ENCODE results near the gene RNF225. TPM values are rescaled to one million over a fixed set of nuclear protein-coding genes. Genes with fewer than 3 reads are reported as not detected.

RNF225 gene
- total RNA-seq, 1 experiment from 2014 or later = 1.8 TPM

DNA sequence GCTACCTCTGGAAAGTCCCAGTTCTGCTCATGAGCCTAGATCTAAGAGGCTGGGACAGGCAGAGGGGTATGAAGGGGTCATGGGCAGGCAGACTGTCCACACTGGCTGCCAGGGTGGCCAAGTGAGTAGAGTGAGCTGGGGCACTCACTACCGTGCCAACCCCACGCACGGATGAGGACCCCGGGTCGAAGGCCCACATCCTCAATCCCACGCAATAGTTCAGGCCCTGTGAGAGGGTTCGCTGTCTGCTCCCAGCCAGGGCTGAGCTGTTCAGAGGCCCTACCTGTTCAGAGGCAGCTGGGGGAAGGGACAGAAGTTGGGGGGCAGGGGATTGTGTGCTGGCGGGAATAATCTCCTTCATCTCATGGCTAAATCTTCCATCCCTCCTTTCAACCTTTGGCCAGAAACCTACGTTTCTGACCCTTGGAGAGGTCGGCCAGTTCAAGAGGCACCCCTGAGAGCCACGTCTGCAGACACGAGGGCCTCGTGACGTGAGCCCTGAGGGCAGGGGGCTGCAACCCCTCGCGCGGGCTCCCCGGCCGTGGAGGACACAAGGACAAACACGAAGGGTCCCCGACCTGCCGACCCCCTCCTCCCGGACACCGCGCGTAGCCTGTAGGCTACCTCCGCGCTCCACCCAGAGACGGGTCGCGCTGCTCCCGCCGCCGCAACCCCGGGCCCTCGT is 9.4 kb upstream of the RNF225 start:
- Mint-ChIP-seq H3K4me1 (peaks cover 22% of the 10 kb centered on the region), H3K4me3 (peak overlapping the region; percentile 96), H3K36me3 (peaks cover 32% of the 10 kb centered on the region), H3K9me3 (no peaks in the 10 kb centered on the region), H3K27ac (peak overlapping the region; percentile 92), H3K27me3 (ENCODE audit: low read depth) (no peaks in the 10 kb centered on the region)
- DNase-seq (ENCODE audit: low spot score) (no peak), ATAC-seq (peak; percentile 1; the same call in 1 of the 2 replicates)
- ChIA-PET CTCF (interaction anchor here (0.6 kb wide), 1 partner anchor 98 kb away, joined by 4 read pairs; no protein-coding TSS in a partner anchor), POLR2A (interaction anchor here (0.6 to 0.8 kb wide), 2 partner anchors 23 to 189 kb away, joined by 3 to 4 read pairs; partner anchors contain the start of gene ZNF497)
- peak; percentile 65; the same call in 1 of the 2 replicates for TF ChIP-seq ZNF232 (CRISPR knock-in tag; IDR thresholded peaks at IDR 0.05)
- TF ChIP-seq, protein P1, sequence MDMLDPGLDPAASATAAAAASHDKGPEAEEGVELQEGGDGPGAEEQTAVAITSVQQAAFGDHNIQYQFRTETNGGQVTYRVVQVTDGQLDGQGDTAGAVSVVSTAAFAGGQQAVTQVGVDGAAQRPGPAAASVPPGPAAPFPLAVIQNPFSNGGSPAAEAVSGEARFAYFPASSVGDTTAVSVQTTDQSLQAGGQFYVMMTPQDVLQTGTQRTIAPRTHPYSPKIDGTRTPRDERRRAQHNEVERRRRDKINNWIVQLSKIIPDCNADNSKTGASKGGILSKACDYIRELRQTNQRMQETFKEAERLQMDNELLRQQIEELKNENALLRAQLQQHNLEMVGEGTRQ (CRISPR knock-in tag; IDR thresholded peaks at IDR 0.05) = no peak
- no peak for TF ChIP-seq CBFB (CRISPR knock-in tag; IDR thresholded peaks at IDR 0.05; ENCODE audit: low read depth)
- TF ChIP-seq, protein P2, sequence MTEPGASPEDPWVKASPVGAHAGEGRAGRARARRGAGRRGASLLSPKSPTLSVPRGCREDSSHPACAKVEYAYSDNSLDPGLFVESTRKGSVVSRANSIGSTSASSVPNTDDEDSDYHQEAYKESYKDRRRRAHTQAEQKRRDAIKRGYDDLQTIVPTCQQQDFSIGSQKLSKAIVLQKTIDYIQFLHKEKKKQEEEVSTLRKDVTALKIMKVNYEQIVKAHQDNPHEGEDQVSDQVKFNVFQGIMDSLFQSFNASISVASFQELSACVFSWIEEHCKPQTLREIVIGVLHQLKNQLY (CRISPR knock-in tag; IDR thresholded peaks at IDR 0.05) = 0 out of 2 replicates have a peak, but pooled peaks have one; percentile 41
- 0 out of 2 replicates have a peak, but pooled peaks have one; percentile 8 for TF ChIP-seq ZNF416 (CRISPR knock-in tag; IDR thresholded peaks at IDR 0.05)

DNA sequence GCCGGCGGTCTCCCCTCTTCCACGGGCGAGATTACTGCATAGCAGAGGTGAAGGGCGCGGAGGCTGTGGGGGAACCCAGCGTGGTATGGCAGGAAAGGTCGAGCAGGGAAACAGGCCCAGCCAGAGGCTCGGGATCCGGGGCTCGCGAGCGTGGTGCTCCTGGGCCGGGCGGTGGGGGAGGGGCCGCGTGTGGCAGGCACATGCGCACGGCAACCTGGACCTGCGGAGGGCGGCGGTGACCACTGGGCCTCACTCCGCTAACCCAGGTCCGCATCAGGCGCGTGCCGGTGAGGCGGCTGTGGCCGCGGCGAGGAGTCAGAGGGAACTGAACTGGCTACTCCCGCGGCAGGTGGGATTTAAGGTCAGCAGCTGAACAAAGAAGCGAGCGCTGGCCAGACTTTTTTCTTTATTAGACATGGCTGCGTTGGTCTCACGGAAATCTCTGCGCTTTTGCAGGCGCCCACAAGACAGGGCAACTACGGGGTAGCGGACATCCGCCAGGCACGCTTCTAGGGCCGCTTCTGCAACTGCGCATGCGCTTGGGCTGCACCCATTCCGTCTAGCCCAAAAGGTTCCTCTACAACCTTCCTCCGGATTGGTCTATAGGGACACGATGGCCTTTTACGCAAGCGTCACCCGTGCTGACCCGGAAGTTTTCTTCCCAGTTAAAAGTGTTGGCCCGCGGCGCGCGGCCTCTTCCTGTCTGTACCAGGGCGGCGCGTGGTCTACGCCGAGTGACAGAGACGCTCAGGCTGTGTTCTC is 8.7 kb upstream of the RNF225 start, which contains the start of gene RPS5:
Gene RPS5 (plus strand): TSS at position 694 of the 762 bp plus-strand sequence. CDS start 869 bp downstream, outside the sequence.
- ATAC-seq (peak; percentile 88), DNase-seq (ENCODE audit: low spot score) (peak; percentile 92)
- Mint-ChIP-seq H3K9me3 (no peaks in the 10 kb centered on the region), H3K27ac (peak within 1 kb of the TSS; percentile 98), H3K27me3 (ENCODE audit: low read depth) (no peaks in the 10 kb centered on the region), H3K4me3 (peak within 1 kb of the TSS; percentile 96), H3K36me3 (peaks cover 35% of the 10 kb centered on the region), H3K4me1 (peaks cover 22% of the 10 kb centered on the region)
- CTCF ChIA-PET = interaction anchor here (0.6 kb wide), 1 partner anchor 98 kb away, joined by 4 read pairs; no protein-coding TSS in a partner anchor
- POLR2A ChIA-PET = interaction anchor here (0.6 to 1.1 kb wide), 3 partner anchors 24 to 189 kb away, joined by 3 to 4 read pairs (median 3); partner anchors contain the start of gene ZNF497
- TF ChIP-seq ZNF263 (CRISPR knock-in tag; IDR thresholded peaks at IDR 0.05; ENCODE audit: low read depth) (0 out of 2 replicates have a peak, but pooled peaks have one; percentile 16), MXD4 (CRISPR knock-in tag; IDR thresholded peaks at IDR 0.05; ENCODE audit: borderline replicate concordance) (no peak), ZNF219 (CRISPR knock-in tag; IDR thresholded peaks at IDR 0.05; ENCODE audit: borderline replicate concordance) (no peak), CREM (CRISPR knock-in tag; IDR thresholded peaks at IDR 0.05) (peak; percentile 82), NFATC4 (CRISPR knock-in tag; IDR thresholded peaks at IDR 0.05) (no peak), ZNF671 (CRISPR knock-in tag; IDR thresholded peaks at IDR 0.05) (no peak), GABPB1 (CRISPR knock-in tag; IDR thresholded peaks at IDR 0.05) (peak; percentile 26), NFE2L1 (CRISPR knock-in tag; IDR thresholded peaks at IDR 0.05) (peak; percentile 70; the same call in 1 of the 2 replicates), ZNF423 (CRISPR knock-in tag; IDR thresholded peaks at IDR 0.05) (no peak), ESRRA (CRISPR knock-in tag; IDR thresholded peaks at IDR 0.05; ENCODE audit: borderline replicate concordance) (no peak), SP1 (CRISPR knock-in tag; conservative IDR thresholded peaks at IDR 0.05) (peak; percentile 85)
- TF ChIP-seq, protein P3, sequence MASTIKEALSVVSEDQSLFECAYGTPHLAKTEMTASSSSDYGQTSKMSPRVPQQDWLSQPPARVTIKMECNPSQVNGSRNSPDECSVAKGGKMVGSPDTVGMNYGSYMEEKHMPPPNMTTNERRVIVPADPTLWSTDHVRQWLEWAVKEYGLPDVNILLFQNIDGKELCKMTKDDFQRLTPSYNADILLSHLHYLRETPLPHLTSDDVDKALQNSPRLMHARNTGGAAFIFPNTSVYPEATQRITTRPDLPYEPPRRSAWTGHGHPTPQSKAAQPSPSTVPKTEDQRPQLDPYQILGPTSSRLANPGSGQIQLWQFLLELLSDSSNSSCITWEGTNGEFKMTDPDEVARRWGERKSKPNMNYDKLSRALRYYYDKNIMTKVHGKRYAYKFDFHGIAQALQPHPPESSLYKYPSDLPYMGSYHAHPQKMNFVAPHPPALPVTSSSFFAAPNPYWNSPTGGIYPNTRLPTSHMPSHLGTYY (CRISPR knock-in tag; IDR thresholded peaks at IDR 0.05) = no peak
- TF ChIP-seq, protein P4, sequence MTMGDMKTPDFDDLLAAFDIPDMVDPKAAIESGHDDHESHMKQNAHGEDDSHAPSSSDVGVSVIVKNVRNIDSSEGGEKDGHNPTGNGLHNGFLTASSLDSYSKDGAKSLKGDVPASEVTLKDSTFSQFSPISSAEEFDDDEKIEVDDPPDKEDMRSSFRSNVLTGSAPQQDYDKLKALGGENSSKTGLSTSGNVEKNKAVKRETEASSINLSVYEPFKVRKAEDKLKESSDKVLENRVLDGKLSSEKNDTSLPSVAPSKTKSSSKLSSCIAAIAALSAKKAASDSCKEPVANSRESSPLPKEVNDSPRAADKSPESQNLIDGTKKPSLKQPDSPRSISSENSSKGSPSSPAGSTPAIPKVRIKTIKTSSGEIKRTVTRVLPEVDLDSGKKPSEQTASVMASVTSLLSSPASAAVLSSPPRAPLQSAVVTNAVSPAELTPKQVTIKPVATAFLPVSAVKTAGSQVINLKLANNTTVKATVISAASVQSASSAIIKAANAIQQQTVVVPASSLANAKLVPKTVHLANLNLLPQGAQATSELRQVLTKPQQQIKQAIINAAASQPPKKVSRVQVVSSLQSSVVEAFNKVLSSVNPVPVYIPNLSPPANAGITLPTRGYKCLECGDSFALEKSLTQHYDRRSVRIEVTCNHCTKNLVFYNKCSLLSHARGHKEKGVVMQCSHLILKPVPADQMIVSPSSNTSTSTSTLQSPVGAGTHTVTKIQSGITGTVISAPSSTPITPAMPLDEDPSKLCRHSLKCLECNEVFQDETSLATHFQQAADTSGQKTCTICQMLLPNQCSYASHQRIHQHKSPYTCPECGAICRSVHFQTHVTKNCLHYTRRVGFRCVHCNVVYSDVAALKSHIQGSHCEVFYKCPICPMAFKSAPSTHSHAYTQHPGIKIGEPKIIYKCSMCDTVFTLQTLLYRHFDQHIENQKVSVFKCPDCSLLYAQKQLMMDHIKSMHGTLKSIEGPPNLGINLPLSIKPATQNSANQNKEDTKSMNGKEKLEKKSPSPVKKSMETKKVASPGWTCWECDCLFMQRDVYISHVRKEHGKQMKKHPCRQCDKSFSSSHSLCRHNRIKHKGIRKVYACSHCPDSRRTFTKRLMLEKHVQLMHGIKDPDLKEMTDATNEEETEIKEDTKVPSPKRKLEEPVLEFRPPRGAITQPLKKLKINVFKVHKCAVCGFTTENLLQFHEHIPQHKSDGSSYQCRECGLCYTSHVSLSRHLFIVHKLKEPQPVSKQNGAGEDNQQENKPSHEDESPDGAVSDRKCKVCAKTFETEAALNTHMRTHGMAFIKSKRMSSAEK (CRISPR knock-in tag; IDR thresholded peaks at IDR 0.05; ENCODE audit: borderline replicate concordance) = no peak
- TF ChIP-seq, protein P5, sequence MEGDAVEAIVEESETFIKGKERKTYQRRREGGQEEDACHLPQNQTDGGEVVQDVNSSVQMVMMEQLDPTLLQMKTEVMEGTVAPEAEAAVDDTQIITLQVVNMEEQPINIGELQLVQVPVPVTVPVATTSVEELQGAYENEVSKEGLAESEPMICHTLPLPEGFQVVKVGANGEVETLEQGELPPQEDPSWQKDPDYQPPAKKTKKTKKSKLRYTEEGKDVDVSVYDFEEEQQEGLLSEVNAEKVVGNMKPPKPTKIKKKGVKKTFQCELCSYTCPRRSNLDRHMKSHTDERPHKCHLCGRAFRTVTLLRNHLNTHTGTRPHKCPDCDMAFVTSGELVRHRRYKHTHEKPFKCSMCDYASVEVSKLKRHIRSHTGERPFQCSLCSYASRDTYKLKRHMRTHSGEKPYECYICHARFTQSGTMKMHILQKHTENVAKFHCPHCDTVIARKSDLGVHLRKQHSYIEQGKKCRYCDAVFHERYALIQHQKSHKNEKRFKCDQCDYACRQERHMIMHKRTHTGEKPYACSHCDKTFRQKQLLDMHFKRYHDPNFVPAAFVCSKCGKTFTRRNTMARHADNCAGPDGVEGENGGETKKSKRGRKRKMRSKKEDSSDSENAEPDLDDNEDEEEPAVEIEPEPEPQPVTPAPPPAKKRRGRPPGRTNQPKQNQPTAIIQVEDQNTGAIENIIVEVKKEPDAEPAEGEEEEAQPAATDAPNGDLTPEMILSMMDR (IDR thresholded peaks at IDR 0.05) = no peak
- TF ChIP-seq, protein P6, sequence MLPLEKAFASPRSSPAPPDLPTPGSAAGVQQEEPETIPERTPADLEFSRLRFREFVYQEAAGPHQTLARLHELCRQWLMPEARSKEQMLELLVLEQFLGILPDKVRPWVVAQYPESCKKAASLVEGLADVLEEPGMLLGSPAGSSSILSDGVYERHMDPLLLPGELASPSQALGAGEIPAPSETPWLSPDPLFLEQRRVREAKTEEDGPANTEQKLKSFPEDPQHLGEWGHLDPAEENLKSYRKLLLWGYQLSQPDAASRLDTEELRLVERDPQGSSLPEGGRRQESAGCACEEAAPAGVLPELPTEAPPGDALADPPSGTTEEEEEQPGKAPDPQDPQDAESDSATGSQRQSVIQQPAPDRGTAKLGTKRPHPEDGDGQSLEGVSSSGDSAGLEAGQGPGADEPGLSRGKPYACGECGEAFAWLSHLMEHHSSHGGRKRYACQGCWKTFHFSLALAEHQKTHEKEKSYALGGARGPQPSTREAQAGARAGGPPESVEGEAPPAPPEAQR (CRISPR knock-in tag; IDR thresholded peaks at IDR 0.05) = no peak
- TF ChIP-seq, protein P7, sequence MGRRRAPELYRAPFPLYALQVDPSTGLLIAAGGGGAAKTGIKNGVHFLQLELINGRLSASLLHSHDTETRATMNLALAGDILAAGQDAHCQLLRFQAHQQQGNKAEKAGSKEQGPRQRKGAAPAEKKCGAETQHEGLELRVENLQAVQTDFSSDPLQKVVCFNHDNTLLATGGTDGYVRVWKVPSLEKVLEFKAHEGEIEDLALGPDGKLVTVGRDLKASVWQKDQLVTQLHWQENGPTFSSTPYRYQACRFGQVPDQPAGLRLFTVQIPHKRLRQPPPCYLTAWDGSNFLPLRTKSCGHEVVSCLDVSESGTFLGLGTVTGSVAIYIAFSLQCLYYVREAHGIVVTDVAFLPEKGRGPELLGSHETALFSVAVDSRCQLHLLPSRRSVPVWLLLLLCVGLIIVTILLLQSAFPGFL (CRISPR knock-in tag; IDR thresholded peaks at IDR 0.05; ENCODE audit: borderline replicate concordance) = no peak
